NCI-H1105 treated with DMSO at 0.1 percent for 48 hours (cell line): Measurements from ENCODE around the gene MITD1.
"Not testable (repeated sequence)": the region's sequence is repeated elsewhere in the genome, so short reads cannot be mapped to it uniquely, and the experiment has no call there.

Experiments
- DNase-seq: peaks from one replicate; lab custom pipeline; 2025; lab: John Stamatoyannopoulos, UW

MITD1 gene

GRCh38 chr2:99154643-99155536 is 26.0 kb downstream of the MITD1 start, which contains the start of the genes LIPT1 and TSGA10:
TSS of gene LIPT1 (plus strand) at chr2:99154967. CDS start at chr2:99161958, 6,991 bp downstream.
TSS of gene TSGA10 (minus strand) at chr2:99154942. CDS start at chr2:99109439, 45,503 bp downstream.
- peak; percentile 88 for DNase-seq

GRCh38 chr2:99153921-99154604 is 26.8 kb downstream of the MITD1 start:
- DNase-seq: no peak

GRCh38 chr2:99152199-99152895 is 28.5 kb downstream of the MITD1 start:
- DNase-seq: no peak

DNA sequence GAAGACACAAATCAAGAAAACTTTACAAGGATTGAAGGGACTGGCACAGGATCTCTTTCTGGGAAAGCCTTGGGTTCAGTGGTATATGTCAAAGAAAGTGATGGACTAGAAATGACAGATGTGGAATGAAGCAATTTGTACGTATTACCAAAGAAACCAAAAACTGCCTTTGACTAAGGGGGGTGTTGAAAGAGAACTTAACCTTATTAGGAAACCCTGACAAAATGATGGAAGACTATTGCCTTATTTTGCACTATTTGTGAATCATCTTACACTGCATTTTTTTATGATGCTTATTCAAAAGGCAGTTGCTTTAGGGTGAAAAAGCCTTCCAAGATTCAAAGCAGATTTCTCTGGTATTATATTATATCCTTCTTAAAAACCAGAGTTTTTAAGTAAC is 30.2 kb downstream of the MITD1 start:
- no peak for DNase-seq

DNA sequence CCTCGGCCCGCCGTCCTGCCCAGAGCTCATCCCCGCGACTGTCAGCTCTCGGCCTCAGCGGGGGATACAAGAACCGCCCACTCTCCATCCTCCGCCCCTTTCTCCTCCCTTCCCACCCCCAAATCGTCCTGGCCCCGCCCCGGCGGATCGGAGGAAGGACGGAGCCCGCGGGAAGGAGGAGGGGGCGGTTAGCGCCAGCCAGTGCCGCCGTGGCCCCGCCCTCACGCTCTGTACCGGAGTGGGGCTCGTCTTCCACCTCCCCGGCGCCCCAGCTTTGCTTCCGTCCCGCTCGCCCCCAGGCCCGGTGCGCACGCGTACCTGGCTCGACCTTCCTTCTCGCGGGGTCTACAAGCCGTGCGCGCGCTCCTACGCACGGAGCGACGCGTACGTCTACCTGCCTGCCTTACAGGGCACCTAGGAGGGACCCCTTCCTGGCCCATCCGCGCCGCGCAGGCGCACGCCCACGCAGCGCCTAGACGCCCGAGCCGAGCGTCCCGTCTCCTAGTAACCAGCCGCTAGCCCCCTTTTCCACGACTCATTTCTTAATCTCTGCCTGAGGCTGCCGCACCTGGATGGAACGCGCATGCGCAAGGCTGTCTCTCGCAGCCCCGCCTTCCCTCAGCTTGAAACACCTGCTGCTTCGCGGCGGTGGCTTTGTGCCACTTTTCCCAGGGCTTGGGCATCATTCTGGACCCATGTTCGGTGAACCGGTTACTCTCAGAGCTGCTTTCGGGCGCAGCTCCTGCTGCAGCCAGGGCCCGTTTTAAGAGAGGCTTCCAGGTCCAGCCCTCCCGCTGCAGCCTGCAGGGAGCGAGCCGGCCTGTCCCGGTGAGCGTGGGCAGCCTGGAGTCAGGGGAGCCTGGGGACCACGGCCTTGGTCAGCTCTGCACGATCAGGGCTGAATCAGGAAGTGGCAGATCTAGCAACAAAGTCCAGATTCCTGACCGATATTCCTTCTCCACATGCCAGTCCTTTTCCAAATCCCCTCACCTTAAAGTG is 39.4 kb downstream of the MITD1 start, which contains the start of gene C2orf15:
Gene C2orf15 (plus strand): TSS at position 598 of the 999 bp plus-strand sequence. CDS start 8,852 bp downstream, outside the sequence.
- DNase-seq: peak; percentile 99

DNA sequence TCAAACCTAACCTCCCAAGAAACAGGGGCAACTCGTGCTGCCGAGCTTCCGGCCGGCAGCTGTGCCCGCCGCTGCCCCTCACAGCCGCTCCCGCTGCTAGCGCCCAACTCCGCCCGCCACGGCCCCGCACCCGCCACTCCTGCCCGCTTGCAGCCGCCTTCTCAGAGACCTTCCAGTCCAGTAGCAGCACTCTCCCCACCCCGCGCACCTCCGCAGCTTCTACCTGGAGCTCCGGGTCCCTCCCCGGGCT is 40.1 kb downstream of the MITD1 start:
- DNase-seq: no peak

DNA sequence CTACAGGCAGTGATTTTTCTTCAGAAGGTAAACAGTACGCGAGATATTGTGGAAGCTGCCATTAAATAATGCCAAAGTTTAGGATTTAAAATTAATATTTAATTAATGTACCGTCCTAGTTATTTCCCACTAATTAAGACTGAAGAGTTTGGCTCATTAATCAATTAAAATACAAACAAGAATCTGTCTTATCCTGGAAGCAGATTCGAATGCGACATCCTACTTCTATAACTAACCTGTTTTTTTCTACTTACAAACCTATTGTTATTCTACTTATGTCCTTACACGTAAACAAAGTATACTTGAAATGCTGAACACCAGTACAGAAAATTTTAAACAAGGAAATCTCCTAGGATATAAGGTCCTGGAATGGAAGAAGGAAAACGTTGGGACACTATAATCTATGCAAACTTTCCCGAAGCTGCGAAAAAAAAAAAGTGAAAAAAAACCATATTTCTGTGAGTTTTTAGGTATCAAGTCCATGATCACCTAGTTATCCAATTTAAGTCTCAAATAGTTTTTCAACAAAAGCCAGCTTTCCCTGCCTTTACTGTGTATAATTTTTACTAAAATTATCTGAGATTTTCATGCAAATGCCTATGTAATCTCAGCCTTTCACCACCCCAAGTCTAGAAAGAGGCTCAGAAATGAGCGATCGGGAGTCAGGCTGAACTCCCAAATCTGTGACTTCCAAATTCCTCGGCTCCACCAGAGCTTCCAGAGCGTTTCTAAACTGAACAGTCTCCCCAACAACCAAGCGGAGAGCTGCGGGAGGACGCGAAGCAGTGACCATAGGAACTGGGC is 40.6 kb downstream of the MITD1 start:
- DNase-seq: no peak

DNA sequence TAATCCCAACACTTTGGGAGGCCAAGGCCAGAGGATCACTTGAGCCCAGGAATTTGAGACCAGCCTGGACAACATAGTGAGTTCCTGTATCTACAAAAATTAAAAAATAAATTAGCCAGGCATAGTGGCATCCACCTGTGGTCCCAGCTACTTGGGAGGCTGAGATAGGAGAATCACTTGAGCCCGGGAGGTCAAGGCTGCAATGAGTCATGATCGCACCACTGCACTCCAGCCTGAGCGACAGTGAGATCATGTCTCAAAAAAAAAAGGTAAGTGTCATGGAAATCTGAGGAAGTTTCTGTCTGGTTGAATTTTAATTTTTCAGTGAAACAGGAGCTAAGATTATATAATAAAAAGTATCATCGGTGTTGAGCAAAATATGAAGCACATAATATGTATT is 41.9 kb downstream of the MITD1 start:
- no peak for DNase-seq

- DNase-seq: not testable (repeated sequence)
Observed at GRCh38 chr2:99135044-99135556, 45.8 kb downstream of the MITD1 start.

DNA sequence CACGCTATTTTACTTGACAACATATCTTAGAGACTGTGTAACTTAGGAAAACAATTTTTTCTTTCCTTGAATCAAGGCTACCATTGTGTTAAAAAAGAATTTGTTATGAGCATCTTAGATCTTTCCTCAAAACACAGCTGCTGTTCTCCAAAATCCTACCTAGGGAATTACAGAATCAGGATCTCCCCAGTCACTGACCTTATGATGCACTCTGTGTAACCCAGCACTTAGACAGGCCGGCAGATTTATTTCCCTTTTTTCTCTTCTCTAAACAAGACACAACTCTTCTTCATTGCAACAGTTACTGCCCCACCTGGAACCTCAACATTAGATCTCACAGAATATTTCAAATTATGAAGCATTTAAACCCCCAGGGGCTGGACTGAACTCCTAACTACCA is 52.9 kb downstream of the MITD1 start:
- no peak for DNase-seq
